Measurements from ENCODE around the gene SEMA4A.

GRCh38 chr1:156152628-156153027 is 757 bp upstream of the SEMA4A start:
- TF ChIP-seq, protein P1, sequence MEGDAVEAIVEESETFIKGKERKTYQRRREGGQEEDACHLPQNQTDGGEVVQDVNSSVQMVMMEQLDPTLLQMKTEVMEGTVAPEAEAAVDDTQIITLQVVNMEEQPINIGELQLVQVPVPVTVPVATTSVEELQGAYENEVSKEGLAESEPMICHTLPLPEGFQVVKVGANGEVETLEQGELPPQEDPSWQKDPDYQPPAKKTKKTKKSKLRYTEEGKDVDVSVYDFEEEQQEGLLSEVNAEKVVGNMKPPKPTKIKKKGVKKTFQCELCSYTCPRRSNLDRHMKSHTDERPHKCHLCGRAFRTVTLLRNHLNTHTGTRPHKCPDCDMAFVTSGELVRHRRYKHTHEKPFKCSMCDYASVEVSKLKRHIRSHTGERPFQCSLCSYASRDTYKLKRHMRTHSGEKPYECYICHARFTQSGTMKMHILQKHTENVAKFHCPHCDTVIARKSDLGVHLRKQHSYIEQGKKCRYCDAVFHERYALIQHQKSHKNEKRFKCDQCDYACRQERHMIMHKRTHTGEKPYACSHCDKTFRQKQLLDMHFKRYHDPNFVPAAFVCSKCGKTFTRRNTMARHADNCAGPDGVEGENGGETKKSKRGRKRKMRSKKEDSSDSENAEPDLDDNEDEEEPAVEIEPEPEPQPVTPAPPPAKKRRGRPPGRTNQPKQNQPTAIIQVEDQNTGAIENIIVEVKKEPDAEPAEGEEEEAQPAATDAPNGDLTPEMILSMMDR (IDR thresholded peaks at IDR 0.05): no peak
- TF ChIP-seq POLR2A (IDR thresholded peaks at IDR 0.05): no peak
